GM21515 (cell line): ENCODE measurements around the gene KLK13.

ENCODE experiments used
- ATAC-seq: cut with Tn5 transposase; IDR thresholded peaks from one replicate; pipeline ENCODE4 v1.9.1; 2021; ENCODE audit not compliant: unreplicated experiment

The KLK13 gene

DNA sequence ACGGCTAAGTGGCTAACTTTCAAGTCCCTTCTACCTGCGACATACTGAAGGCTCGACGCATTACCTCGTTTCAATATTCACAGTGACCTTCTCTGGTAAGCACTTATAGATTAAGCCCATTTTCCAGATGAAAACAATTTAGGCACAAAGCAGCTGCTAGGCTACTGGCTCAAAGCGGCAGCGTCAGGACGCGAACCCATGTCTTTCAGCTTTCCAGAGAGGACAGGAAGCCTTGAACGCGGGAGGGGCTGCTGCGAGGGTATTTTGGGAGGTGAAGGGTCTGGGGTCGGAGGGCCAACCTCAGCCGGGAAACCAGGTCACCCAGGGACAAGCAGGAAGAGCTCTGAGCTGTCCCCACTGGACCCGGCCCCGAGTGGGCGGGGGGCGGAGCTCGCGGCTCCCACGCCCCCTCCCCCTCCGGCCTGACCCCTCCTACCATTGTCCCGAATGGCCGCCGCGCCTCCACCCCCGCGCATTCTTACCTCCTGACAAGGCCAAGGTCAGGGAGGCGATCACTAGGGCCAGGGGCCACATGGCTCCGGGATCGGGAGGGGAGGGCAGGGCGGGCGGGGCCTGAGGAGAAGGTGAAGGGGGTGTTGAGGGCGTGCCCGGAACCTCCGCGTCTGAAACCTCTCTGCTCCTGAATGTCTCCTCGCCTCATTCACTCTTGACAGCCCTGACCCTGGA is at the start of gene KLK13:
Gene KLK13 (minus strand): TSS at position 559 of the 687 bp plus-strand sequence. CDS start 25 bp downstream, at position 534.
- ATAC-seq = no peak

- ATAC-seq = no peak
Observed at GRCh38 chr19:51114087-51114729, 49.3 kb upstream of the KLK13 start.

DNA sequence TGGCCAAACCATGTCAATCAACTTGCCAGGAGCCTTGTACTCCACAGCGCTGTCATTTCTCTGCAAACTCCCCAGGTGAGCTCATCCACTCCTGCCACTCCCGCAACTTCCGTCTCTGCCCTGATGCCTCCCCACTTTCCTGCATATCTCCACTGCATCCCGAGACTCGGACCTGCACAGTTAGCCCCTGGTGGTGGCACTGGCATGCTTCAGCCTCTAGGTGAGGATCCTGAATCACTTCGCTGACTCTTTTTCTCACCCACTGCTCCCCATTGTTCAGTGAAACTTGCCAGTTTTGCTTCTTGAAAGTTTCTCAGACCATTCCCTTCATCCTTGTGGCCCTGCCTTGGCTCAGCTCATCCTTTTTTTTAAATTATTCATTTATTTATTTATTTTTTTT is 46.7 kb upstream of the KLK13 start:
- ATAC-seq = no peak

GRCh38 chr19:51110666-51110971 is 45.7 kb upstream of the KLK13 start:
- no peak for ATAC-seq

DNA sequence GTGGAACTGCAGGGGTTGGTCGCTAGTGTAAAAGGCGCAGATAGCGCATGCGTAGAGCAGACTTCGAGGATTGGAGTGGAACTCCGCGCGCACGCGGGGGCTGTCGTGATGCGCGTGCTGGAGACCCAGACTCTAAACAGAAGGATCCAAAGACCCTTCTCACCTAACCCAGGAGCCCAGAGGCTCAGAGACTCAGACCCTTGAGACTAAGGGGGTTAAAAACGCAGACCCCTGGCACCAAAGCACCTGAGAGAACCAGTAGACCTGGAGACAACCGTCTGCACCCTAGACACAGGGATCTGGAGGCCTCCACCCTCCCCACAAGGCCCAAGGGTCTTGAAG is 43.9 kb upstream of the KLK13 start:
- peak; percentile 38 for ATAC-seq

DNA sequence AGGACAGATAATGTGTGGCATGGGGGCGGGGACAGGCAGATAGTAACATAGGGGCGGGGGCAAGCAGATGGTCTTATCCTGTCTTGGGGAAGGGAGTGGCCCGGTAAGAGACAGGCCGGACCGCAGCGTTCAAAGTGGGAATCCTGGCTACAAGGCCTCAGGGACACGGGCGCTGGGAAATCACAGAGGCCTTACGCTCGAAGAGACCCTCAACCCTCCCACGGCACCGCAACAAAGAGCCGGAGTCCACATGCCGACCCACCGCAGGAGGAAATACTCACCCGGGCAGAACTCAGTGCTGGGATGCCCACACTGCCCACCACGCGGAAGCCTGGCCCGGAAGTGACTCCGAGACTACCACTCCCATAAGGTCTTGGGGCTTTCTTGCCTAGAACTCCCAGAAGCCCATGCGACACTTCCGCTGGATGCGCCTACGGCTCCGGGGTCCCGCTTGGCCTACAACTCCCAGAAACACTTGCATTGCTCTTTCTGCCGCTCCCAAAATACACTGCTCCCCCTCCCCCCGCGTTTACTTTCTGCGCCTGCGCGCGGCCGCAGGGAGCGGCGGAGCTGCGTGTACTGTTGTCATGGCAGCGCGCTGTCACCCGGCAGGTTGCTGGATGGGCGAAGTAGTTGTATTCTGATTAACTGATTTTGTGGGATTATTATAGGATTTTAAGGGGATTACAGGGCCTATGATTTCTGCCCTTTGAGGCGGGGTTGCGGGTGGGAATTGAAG is 43.3 kb upstream of the KLK13 start, which contains the start of gene CTU1:
Gene CTU1 (minus strand): TSS at position 344 of the 739 bp plus-strand sequence. CDS start 3,840 bp downstream, outside the sequence.
- ATAC-seq = peak; percentile 87

GRCh38 chr19:51107406-51108065 is 42.6 kb upstream of the KLK13 start:
- ATAC-seq = no peak

GRCh38 chr19:51103926-51104341 is 39.0 kb upstream of the KLK13 start:
- ATAC-seq = no peak

DNA sequence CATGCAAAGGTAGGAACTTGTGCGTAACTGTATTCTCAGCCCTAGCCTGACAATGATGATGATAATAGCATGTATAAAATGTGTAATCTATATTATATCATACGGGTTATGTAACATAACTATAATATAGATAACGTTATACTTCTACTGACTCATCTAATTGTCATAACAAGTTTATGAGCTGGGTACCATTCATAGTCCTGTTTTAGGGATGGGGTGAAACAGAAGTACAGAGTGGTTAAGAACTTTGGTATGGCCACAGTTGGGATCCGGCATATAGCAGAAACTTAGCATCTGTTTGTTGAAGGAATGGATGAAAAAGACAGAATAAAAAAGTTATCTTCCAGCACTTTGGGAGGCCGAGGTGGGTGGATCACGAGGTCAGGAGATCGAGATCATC is 38.1 kb upstream of the KLK13 start:
- no peak for ATAC-seq

- ATAC-seq = no peak
Observed at GRCh38 chr19:51101171-51101865, 36.4 kb upstream of the KLK13 start.

- no peak for ATAC-seq
Observed at GRCh38 chr19:51100601-51101000, 35.7 kb upstream of the KLK13 start.

DNA sequence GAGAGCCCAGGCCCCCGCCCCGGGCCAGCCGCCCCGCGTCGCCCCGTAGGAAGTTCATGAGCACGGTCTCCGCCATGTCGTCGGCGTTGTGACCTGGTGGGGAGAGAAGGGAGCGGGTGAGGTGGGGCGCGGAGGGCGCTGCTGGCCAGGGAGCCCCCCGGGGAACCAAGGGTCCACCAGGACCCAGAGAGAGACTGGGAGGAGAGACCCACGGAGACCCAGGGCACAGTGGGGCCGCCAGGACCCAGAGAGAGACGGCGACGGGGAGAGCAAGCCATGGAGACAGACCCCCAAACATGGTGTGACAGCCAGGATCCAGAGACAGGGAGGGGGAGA is 34.1 kb upstream of the KLK13 start:
- no peak for ATAC-seq

- no peak for ATAC-seq
Observed at GRCh38 chr19:51098365-51099046, 33.6 kb upstream of the KLK13 start.

DNA sequence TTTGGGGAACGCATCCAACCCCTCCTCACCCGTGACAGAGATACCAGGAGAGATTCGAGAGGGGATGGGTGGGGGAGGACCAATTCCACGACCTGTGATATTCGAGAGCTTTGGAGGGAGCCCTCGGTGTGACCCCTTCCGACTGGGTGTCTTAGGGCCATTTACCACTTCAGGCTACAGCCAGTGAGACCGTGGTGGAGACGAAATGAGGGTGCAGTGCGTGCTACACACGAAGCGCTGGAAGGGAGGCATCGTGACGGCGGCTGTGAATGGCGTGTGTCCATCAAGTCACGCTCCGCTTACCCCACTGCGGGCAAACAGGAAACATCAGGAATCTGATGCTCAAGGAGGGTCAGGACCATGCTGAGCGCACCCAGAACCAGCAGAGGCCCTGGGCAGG is 32.9 kb upstream of the KLK13 start:
- no peak for ATAC-seq

DNA sequence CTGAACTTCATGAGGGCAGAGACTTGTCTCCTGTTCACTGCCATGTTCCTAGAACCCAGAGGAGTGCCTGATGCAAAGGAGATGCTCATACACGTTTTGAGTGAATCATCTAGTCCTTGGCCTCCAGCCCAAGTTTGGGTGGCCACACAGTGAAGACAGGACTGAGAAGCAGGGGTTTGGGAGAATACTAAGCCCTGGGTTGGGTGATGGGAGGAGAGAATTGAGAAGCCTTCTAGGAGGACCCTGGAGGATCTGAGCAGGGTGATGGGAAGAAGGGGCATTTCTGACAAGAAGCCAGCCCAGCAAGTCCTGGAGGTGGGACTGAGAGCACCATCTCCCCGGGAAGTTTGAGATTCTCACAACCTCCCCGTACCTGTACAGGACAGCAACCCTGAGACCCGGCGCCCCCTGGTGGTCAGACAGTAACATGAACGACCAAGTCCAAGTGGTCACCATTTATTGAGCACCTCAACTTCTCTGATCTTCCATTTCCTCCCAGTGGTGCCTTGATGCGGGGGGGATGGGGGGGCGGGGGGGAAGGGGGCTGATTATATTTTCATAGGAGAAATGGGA is 32.4 kb upstream of the KLK13 start:
- ATAC-seq = no peak

DNA sequence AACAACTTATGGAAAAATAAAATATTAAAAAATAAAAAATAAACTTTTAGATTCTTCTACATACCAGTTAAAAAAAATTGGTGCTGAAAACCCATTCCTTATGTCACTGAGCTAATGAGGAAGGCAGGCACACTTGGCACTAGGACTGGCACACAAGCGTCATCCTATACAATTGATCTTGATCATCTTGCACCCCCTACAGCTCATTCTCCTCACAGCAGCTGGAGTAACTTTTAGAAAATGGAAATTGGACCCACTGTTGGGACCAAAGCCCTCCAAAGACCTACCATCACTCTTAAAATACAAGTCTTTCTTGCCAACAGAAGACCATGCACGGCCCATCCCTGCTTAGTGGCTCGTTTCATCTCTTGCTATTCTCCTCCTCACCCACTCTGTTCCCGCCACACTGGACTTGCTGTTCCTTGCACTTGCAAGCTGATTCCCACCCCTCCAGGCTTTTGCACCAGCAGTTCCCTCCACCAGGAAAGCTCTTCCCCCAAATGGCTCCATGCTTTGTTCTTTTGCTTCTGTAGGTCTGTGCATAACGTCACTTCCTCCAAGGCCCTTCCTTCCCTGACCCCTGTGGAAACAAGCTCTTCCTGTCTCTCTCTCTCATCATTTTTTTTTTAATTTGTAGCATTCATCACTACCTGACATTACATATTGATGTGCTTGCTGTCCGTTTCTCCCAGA is 31.7 kb upstream of the KLK13 start:
- no peak for ATAC-seq

DNA sequence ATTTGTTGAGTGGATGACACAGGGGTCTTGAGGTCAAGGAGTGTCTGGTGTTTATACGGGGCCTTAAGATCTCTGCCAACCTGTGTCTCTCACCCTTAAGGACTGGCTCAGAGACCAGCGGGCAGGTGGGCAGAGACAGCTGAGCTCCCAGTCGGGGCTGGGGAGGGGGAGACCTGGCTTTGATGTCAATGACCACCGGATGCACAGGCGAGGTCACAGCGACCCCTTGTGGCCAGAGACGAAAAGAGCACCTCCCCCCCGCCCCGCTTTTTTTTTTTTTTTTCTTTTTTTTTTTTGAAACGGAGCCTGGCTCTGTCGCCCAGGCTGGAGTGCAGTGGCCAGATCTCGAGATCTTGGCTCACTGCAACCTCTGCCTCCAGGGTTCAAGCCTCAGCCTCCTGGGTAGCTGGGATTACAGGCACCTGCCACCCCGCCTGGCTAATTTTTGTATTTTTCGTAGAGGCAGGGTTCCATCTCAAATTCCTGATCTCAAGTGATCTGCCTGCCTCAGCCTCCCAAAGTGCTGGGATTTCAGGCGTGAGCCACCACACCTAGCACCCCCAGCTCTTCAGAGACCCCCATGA is 29.9 kb upstream of the KLK13 start:
- no peak for ATAC-seq

GRCh38 chr19:51093510-51094345 is 28.8 kb upstream of the KLK13 start:
- ATAC-seq = no peak
